Mesothelial cell of epicardium (in vitro differentiated cells): Measurements from ENCODE around the gene BLVRB. TPM values are rescaled to one million over a fixed set of nuclear protein-coding genes. Genes with fewer than 3 reads are reported as not detected.
"Not testable (repeated sequence)": the region's sequence is repeated elsewhere in the genome, so short reads cannot be mapped to it uniquely, and the experiment has no call there.

Source experiments
- DNase-seq, 2 experiments: peaks; one replicate each; pipeline ENCODE4 v3.0.0; 2021; ENCODE audit warnings: low spot score in 2 of 2; ENCODE audit not compliant: unreplicated experiment in 2 of 2
- H3K27ac Mint-ChIP-seq: 2 replicates; pipeline ENCODE4 v1.8.0; 2021; ENCODE audit warnings: mixed read lengths
- H3K27me3 Mint-ChIP-seq: 2 replicates; pipeline ENCODE4 v1.8.0; 2021; ENCODE audit warnings: low read depth, mixed read lengths
- H3K36me3 Mint-ChIP-seq: 2 replicates; pipeline ENCODE4 v1.8.0; 2021; ENCODE audit warnings: mixed read lengths
- H3K4me1 Mint-ChIP-seq: 2 replicates; pipeline ENCODE4 v1.8.0; 2021; ENCODE audit warnings: mixed read lengths
- H3K4me3 Mint-ChIP-seq: 2 replicates; pipeline ENCODE4 v1.8.0; 2021; ENCODE audit warnings: mild to moderate bottlenecking, moderate library complexity, mixed read lengths
- H3K9me3 Mint-ChIP-seq: 2 replicates; pipeline ENCODE4 v1.8.0; 2021; ENCODE audit warnings: mixed read lengths
- total RNA-seq: library from RNA; stranded (reverse); gene quantifications from 3 replicates; pipeline ENCODE4 v1.2.1, GENCODE V29; 2021
- TF ChIP-seq, protein P1 (sequence below): fragments of 200-600 bp; sonication (generic); IDR thresholded peaks from one replicate; pipeline ENCODE4 v1.5.0; 2021; ENCODE audit warnings: antibody characterized with exemption; ENCODE audit not compliant: unreplicated experiment

The BLVRB gene
- total RNA-seq, 1 donor from 2014 or later: 42.2 TPM

DNA sequence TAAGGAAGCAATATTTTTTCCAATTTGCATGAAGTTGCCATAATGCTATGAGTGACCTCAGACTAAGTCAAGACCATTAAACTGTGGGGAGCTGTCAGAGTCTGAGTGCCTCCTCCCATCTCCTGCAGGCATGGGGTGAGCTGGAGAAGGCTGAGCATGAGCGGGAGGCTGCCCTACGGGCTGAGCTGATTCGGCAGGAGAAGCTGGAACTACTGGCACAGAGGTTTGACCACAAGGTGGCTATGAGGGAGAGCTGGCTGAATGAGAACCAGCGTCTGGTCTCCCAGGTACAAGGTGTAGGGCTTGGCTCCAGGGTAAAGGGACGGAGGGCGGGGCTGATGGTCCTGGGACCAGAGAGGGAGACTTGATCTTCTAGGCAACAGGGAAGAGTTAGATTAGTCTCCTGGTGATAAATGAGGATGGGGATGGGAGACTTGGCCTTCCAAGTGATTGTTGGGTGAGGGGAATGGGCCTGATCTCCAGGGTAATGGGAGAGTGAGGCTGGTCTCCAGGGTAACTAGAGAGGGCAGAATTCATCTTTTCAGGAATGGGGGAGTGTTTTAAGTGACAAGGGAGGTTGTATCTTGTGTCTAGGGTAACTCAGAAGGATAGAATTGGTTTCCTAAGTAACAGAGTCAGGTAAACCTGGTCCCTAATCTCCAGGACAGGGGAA, 37.2 kb upstream of the BLVRB start:
- Mint-ChIP-seq H3K27ac (no peak overlapping the region), H3K36me3 (no peaks in the 10 kb centered on the region), H3K27me3 (peaks cover 58% of the 10 kb centered on the region), H3K9me3 (no peaks in the 10 kb centered on the region), H3K4me3 (no peak overlapping the region), H3K4me1 (no peaks in the 10 kb centered on the region)
- DNase-seq: no peak
- TF ChIP-seq, protein P1, sequence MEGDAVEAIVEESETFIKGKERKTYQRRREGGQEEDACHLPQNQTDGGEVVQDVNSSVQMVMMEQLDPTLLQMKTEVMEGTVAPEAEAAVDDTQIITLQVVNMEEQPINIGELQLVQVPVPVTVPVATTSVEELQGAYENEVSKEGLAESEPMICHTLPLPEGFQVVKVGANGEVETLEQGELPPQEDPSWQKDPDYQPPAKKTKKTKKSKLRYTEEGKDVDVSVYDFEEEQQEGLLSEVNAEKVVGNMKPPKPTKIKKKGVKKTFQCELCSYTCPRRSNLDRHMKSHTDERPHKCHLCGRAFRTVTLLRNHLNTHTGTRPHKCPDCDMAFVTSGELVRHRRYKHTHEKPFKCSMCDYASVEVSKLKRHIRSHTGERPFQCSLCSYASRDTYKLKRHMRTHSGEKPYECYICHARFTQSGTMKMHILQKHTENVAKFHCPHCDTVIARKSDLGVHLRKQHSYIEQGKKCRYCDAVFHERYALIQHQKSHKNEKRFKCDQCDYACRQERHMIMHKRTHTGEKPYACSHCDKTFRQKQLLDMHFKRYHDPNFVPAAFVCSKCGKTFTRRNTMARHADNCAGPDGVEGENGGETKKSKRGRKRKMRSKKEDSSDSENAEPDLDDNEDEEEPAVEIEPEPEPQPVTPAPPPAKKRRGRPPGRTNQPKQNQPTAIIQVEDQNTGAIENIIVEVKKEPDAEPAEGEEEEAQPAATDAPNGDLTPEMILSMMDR: no peak

GRCh38 chr19:40502081-40502480, 36.5 kb upstream of the BLVRB start:
- Mint-ChIP-seq H3K4me1 (no peaks in the 10 kb centered on the region), H3K36me3 (no peaks in the 10 kb centered on the region), H3K27ac (no peak overlapping the region), H3K9me3 (no peaks in the 10 kb centered on the region), H3K27me3 (peaks cover 55% of the 10 kb centered on the region), H3K4me3 (no peak overlapping the region)
- DNase-seq: no peak
- TF ChIP-seq, protein P1: no peak

GRCh38 chr19:40501599-40501998, 36.1 kb upstream of the BLVRB start:
- no peak overlapping the region for H3K27ac Mint-ChIP-seq
- no peaks in the 10 kb centered on the region for H3K36me3 Mint-ChIP-seq
- peaks cover 51% of the 10 kb centered on the region for H3K27me3 Mint-ChIP-seq
- TF ChIP-seq, protein P1: no peak
- no peaks in the 10 kb centered on the region for H3K9me3 Mint-ChIP-seq
- H3K4me1 Mint-ChIP-seq: no peaks in the 10 kb centered on the region
- no peak for DNase-seq
- H3K4me3 Mint-ChIP-seq: no peak overlapping the region

DNA sequence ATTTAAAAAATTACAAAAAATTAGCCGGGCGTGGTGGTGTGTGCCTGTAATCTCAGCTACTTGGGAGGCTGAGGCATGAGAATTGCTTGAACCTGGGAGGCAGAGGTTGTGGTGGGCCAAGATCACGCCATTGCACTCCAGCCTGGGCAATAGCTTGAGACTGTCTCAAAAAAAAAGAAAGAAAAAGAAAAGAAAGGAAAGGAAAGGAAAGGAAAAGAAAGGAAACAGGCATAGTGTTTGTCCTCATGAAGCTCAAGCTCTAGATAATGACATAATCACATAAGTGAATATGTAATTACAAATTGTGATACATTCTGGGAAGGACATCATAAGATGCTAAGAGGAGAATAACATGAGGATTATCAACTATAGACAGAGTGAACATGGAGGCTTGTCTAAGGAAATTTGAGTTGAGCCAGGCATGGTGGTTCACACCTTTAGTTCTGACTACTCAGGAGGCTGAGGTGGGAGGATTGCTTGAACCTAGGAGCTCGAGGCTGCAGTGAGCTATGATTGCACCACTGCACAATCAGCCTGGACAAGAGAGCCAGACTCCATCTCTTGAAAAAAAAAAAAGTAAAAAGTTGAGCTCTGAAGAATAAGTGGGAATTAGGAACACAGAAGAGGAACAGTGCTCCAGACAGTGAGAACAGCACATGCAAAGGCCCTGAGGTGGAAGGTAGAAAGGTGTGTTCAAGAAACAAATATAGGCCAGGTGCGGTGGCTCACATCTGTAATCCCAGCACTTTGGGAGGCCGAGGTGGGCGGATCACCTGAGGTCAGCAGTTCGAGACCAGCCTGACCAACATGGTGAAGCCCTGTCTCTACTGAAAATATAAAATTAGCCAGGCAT, 35.4 kb upstream of the BLVRB start:
- H3K4me3 Mint-ChIP-seq, H3K4me1 Mint-ChIP-seq, H3K27ac Mint-ChIP-seq, H3K9me3 Mint-ChIP-seq, H3K36me3 Mint-ChIP-seq, DNase-seq: not testable (repeated sequence)
- H3K27me3 Mint-ChIP-seq: peaks cover 44% of the 10 kb centered on the region

GRCh38 chr19:40499320-40499719, 33.8 kb upstream of the BLVRB start:
- H3K4me3 Mint-ChIP-seq: no peak overlapping the region
- H3K36me3 Mint-ChIP-seq: no peaks in the 10 kb centered on the region
- H3K9me3 Mint-ChIP-seq: no peaks in the 10 kb centered on the region
- peaks cover 43% of the 10 kb centered on the region for H3K27me3 Mint-ChIP-seq
- no peak overlapping the region for H3K27ac Mint-ChIP-seq
- TF ChIP-seq, protein P1: no peak
- no peak for DNase-seq
- H3K4me1 Mint-ChIP-seq: no peaks in the 10 kb centered on the region

- DNase-seq: no peak
- Mint-ChIP-seq H3K9me3 (peaks cover 2% of the 10 kb centered on the region), H3K4me1 (no peaks in the 10 kb centered on the region), H3K4me3 (no peak overlapping the region), H3K36me3 (no peaks in the 10 kb centered on the region), H3K27ac (no peak overlapping the region), H3K27me3 (peaks cover 39% of the 10 kb centered on the region)
- TF ChIP-seq, protein P1: no peak
Observed at GRCh38 chr19:40497214-40497613, 31.7 kb upstream of the BLVRB start.
